Vagina (tissue), 2 donors: Measurements from ENCODE around the gene SH3YL1. TPM values are rescaled to one million over a fixed set of nuclear protein-coding genes. Genes with fewer than 3 reads are reported as not detected.

ENCODE experiments used
- DNase-seq, 2 donors: peaks; one replicate each; pipeline ENCODE4 v3.0.0-alpha.2; 2017; ENCODE audit errors: extremely low spot score in 2 of 2
- H3K27ac ChIP-seq: fragments of 200-600 bp; sonication (generic); one replicate; pipeline ENCODE4 v1.5.1; 2019
- H3K27me3 ChIP-seq: fragments of 200-600 bp; sonication (generic); one replicate; pipeline ENCODE4 v1.5.1; 2019
- H3K36me3 ChIP-seq, 2 donors: fragments of 200-600 bp; sonication (generic); one replicate each; pipeline ENCODE4 v1.5.1; 2017 to 2019
- H3K4me1 ChIP-seq: fragments of 200-600 bp; sonication (generic); one replicate; pipeline ENCODE4 v1.5.1; 2019
- H3K4me3 ChIP-seq, 2 donors: fragments of 200-600 bp; sonication (generic); 1 replicate in 1 of 2; 2 replicates in 1 of 2; pipeline ENCODE4 v1.5.1; 2016 to 2019
- H3K9me3 ChIP-seq: fragments of 200-600 bp; sonication (generic); one replicate; pipeline ENCODE4 v1.5.1; 2019
- POLR2A ChIP-seq, 2 donors: fragments of 450-650 bp; IDR thresholded peaks; one replicate each; pipeline ENCODE4 v1.6.1; 2017; ENCODE audit warnings: antibody characterized with exemption in 2 of 2, mild to moderate bottlenecking in 2 of 2, moderate library complexity in 2 of 2
- POLR2AphosphoS5 ChIP-seq, 2 donors: sonication (generic); formaldehyde crosslinking; IDR thresholded peaks; one replicate each; pipeline ENCODE4 v1.9.0; 2017; ENCODE audit warnings: antibody characterized with exemption in 2 of 2, mild to moderate bottlenecking in 2 of 2, low read depth in 1 of 2; ENCODE audit not compliant: insufficient read depth in 1 of 2
- intact Hi-C: fragments of 100-400 bp; cut with DNase I; formaldehyde crosslinking; loops from one replicate; pipeline ENCODE4 v1.15.1; 2023
- total RNA-seq: library from RNA; depleted of rRNA; stranded (reverse); fragments of >200 nt; gene quantifications from one replicate; pipeline ENCODE4 v1.2.3, GENCODE V29; 2016
- TF ChIP-seq, protein P1 (sequence below), 3 experiments: fragments of 450-650 bp in 2 of 3; fragments of 200-600 bp in 1 of 3; sonication (generic) in 1 of 3; IDR thresholded peaks; one replicate each; pipeline ENCODE4 v1.5.1; 2017 to 2019; ENCODE audit warnings: antibody characterized with exemption in 3 of 3, mild to moderate bottlenecking in 2 of 3, moderate library complexity in 2 of 3

The SH3YL1 gene
- total RNA-seq, 1 donor from 2014 or later = 32.9 TPM

DNA sequence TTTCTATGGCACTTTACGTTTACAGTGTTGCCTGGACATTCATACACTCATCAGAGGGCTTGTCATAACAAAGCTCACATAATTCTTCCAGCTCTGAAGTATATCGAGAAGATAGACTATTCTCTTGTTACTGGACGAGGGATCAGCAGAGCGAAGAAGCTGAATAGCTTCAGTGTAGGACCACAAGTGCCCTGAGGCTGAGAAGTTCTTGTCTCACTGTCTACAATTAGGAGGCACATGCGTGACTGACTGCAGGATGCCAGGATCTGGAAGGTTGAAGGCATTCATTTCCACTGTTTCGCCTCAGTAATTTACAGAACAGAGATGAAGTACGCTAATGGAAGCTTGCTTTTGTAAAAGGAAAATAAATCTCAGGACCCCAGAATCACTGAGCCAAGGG lies 9.6 kb downstream of the SH3YL1 start:
- DNase-seq = no peak
- no peak overlapping the region for H3K27ac ChIP-seq
- no peaks in the 10 kb centered on the region for H3K9me3 ChIP-seq
- intact Hi-C loops = no loop called here
- H3K4me1 ChIP-seq = no peaks in the 10 kb centered on the region
- no peak overlapping the region for H3K4me3 ChIP-seq
- TF ChIP-seq, protein P1, sequence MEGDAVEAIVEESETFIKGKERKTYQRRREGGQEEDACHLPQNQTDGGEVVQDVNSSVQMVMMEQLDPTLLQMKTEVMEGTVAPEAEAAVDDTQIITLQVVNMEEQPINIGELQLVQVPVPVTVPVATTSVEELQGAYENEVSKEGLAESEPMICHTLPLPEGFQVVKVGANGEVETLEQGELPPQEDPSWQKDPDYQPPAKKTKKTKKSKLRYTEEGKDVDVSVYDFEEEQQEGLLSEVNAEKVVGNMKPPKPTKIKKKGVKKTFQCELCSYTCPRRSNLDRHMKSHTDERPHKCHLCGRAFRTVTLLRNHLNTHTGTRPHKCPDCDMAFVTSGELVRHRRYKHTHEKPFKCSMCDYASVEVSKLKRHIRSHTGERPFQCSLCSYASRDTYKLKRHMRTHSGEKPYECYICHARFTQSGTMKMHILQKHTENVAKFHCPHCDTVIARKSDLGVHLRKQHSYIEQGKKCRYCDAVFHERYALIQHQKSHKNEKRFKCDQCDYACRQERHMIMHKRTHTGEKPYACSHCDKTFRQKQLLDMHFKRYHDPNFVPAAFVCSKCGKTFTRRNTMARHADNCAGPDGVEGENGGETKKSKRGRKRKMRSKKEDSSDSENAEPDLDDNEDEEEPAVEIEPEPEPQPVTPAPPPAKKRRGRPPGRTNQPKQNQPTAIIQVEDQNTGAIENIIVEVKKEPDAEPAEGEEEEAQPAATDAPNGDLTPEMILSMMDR (IDR thresholded peaks at IDR 0.05) = no peak
- TF ChIP-seq POLR2A (IDR thresholded peaks at IDR 0.05) (no peak), POLR2AphosphoS5 (IDR thresholded peaks at IDR 0.05; ENCODE audit: insufficient read depth in 1 of 2, low read depth in 1 of 2) (no peak)
- peaks cover 0 to 14% of the 10 kb centered on the region in 2 donors for H3K36me3 ChIP-seq
- no peaks in the 10 kb centered on the region for H3K27me3 ChIP-seq

DNA sequence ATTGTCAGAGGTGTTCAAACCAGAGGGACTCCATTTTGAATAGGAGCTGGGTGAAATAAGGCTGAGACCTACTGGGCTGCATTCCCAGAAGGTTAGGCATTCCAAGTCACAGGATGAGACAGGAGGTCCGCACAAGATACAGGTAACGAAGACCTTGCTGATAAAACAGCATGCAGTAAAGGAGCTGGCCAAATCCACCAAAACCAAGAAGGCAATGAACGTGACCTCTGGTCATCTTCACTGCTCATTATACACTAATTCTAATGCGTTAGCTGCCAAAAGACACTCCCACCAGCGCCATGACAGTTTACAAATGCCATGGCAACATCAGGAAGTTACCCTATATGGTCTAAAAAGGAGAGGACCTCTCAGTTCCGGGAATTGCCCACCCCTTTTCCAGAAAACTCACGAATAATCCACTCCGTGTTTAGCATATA lies 10.6 kb downstream of the SH3YL1 start:
- H3K36me3 ChIP-seq = peaks cover 0 to 20% of the 10 kb centered on the region in 2 donors
- no peaks in the 10 kb centered on the region for H3K27me3 ChIP-seq
- H3K4me3 ChIP-seq = no peak overlapping the region
- intact Hi-C loops = no loop called here
- no peak for DNase-seq
- TF ChIP-seq, protein P1 (IDR thresholded peaks at IDR 0.05) = no peak
- TF ChIP-seq POLR2AphosphoS5 (IDR thresholded peaks at IDR 0.05; ENCODE audit: insufficient read depth in 1 of 2, low read depth in 1 of 2) (no peak), POLR2A (IDR thresholded peaks at IDR 0.05) (no peak)
- H3K4me1 ChIP-seq = no peaks in the 10 kb centered on the region
- no peaks in the 10 kb centered on the region for H3K9me3 ChIP-seq
- H3K27ac ChIP-seq = no peak overlapping the region

DNA sequence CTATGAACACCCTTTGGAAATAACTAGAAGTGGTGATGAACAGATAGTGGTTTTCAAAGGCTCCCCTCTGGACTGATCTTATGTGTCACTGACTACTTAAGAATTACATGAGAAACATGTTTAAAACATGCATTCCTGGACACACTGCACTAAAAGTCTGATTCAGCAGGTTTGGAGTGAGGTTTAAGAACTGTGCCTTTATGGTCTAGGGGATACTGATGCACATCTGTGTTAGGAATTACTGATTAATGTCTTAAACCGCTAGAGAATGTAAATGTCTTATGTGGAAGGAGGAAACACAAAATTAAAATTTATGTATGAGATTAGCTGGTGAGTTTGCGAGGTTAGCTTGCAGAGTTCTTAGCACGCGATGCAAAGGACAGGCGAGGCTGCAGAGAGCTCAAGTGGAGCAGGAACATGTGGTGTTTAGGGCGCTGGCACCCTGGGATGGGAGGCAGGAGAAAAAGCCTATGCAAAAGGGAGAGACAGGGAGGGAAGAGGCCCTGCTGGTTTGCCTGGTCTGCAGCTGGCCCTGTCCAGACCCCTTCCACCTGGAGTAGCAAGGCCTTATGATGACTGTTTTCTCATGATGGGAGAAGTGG lies 11.7 kb downstream of the SH3YL1 start:
- H3K9me3 ChIP-seq = no peaks in the 10 kb centered on the region
- no peaks in the 10 kb centered on the region for H3K27me3 ChIP-seq
- no peak overlapping the region for H3K27ac ChIP-seq
- intact Hi-C loops = no loop called here
- peaks cover 0 to 20% of the 10 kb centered on the region in 2 donors for H3K36me3 ChIP-seq
- DNase-seq = no peak
- H3K4me1 ChIP-seq = no peaks in the 10 kb centered on the region
- TF ChIP-seq POLR2AphosphoS5 (IDR thresholded peaks at IDR 0.05; ENCODE audit: insufficient read depth in 1 of 2, low read depth in 1 of 2) (no peak), POLR2A (IDR thresholded peaks at IDR 0.05) (no peak)
- TF ChIP-seq, protein P1 (IDR thresholded peaks at IDR 0.05) = no peak
- H3K4me3 ChIP-seq = no peak overlapping the region

DNA sequence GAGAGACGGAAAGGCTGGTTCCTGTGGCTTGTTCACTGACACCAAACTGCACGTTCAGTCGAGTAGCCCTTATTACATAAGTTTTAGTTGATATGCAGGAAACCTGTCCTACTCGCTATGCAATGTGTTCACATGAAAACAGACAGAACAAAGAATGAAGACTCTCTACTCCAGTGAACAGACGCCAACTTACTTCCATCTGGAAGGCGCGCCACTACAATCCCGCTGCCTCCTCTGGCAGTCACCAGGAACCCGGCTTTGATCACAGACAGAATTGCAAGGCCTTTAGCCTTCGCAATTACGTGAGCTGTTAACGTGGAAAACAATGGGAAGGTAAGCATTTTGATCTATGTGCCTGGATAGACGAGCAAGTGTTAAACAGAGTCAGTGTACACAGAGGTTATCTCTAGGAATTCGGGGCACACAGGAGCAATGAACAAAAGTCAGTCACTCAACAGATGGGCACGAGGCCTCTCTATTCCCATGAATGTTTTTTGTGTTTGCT lies 14.2 kb downstream of the SH3YL1 start:
- H3K4me1 ChIP-seq = no peaks in the 10 kb centered on the region
- no peaks in the 10 kb centered on the region for H3K27me3 ChIP-seq
- H3K27ac ChIP-seq = no peak overlapping the region
- H3K9me3 ChIP-seq = no peaks in the 10 kb centered on the region
- no peak overlapping the region for H3K4me3 ChIP-seq
- TF ChIP-seq POLR2AphosphoS5 (IDR thresholded peaks at IDR 0.05; ENCODE audit: insufficient read depth in 1 of 2, low read depth in 1 of 2) = no peak
- no peak for TF ChIP-seq POLR2A (IDR thresholded peaks at IDR 0.05)
- TF ChIP-seq, protein P1 (IDR thresholded peaks at IDR 0.05) = no peak
- intact Hi-C loops = loop anchor here (5.0 kb wide), 1 partner anchor 383 kb away; no protein-coding TSS in a partner anchor
- no peak for DNase-seq
- H3K36me3 ChIP-seq = peaks cover 0 to 20% of the 10 kb centered on the region in 2 donors

DNA sequence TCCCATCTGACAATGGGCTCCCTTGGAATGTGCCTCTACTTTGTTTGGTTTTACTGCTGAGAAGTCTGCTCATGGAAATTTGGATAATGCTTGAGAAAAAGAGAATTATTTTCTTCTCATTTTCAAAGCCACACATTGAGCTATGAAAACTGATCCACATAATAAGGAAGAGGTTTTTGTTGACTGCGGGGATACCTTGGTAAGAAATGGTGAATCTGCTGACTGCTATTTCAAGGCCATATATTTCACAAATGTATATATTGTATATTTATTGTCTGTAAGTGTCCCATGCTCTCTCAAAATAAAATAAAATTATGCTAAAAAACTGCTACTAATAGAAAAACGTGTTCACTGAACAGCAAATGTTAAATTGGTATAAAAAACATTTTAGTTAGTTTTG lies 15.1 kb downstream of the SH3YL1 start:
- H3K4me3 ChIP-seq = no peak overlapping the region
- H3K36me3 ChIP-seq = peaks cover 0 to 29% of the 10 kb centered on the region in 2 donors
- no peaks in the 10 kb centered on the region for H3K27me3 ChIP-seq
- DNase-seq = no peak
- no peak overlapping the region for H3K27ac ChIP-seq
- no peaks in the 10 kb centered on the region for H3K9me3 ChIP-seq
- intact Hi-C loops = loop anchor here (5.0 kb wide), 1 partner anchor 384 kb away; no protein-coding TSS in a partner anchor
- H3K4me1 ChIP-seq = no peaks in the 10 kb centered on the region
- no peak for TF ChIP-seq POLR2AphosphoS5 (IDR thresholded peaks at IDR 0.05; ENCODE audit: insufficient read depth in 1 of 2, low read depth in 1 of 2)
- TF ChIP-seq, protein P1 (IDR thresholded peaks at IDR 0.05) = no peak
- no peak for TF ChIP-seq POLR2A (IDR thresholded peaks at IDR 0.05)
